HUES48 (cell line): ENCODE measurements around the gene ZNF646.
A peak's percentile ranks its signal among the peaks of the same experiment; 100 is the strongest.

Experiments
- H3K27ac ChIP-seq: one replicate; pipeline ENCODE4 v1.7.0; 2013; ENCODE audit warnings: low read depth, low read length, inconsistent platforms
- H3K27me3 ChIP-seq: 2 replicates; pipeline ENCODE4 v1.6.1; 2013; ENCODE audit warnings: mild to moderate bottlenecking, low read length; ENCODE audit not compliant: control insufficient read depth, insufficient read depth
- H3K36me3 ChIP-seq: 2 replicates; pipeline ENCODE4 v1.6.1; 2013; ENCODE audit warnings: low read length; ENCODE audit not compliant: control insufficient read depth, insufficient read depth
- H3K4me1 ChIP-seq: 2 replicates; pipeline ENCODE4 v1.6.1; 2013; ENCODE audit warnings: mild to moderate bottlenecking, low read length; ENCODE audit not compliant: control insufficient read depth, insufficient read depth
- H3K4me3 ChIP-seq: 2 replicates; pipeline ENCODE4 v1.5.1; 2013; ENCODE audit warnings: mild to moderate bottlenecking, low read depth, low read length
- H3K9ac ChIP-seq: 2 replicates; pipeline ENCODE4 v1.6.1; 2013; ENCODE audit warnings: mild to moderate bottlenecking, low read depth, low read length, moderate library complexity
- H3K9me3 ChIP-seq: 2 replicates; pipeline ENCODE4 v1.6.1; 2013; ENCODE audit warnings: low read length; ENCODE audit not compliant: control insufficient read depth, insufficient read depth

ZNF646 gene

GRCh38 chr16:31079342-31079944 is 5.2 kb downstream of the ZNF646 start:
- Histone ChIP-seq H3K27ac (no peak overlapping the region), H3K36me3 (peaks cover 65% of the 10 kb centered on the region), H3K9ac (no peak overlapping the region), H3K9me3 (no peaks in the 10 kb centered on the region), H3K4me3 (no peak overlapping the region), H3K4me1 (no peaks in the 10 kb centered on the region), H3K27me3 (no peaks in the 10 kb centered on the region)

GRCh38 chr16:31080035-31080629 is 5.9 kb downstream of the ZNF646 start:
- Histone ChIP-seq H3K4me1 (no peaks in the 10 kb centered on the region), H3K27me3 (no peaks in the 10 kb centered on the region), H3K9ac (no peak overlapping the region), H3K4me3 (no peak overlapping the region), H3K27ac (no peak overlapping the region), H3K9me3 (no peaks in the 10 kb centered on the region), H3K36me3 (peaks cover 69% of the 10 kb centered on the region)

GRCh38 chr16:31080756-31081419 is 6.7 kb downstream of the ZNF646 start:
- peaks cover 67% of the 10 kb centered on the region for H3K36me3 ChIP-seq
- H3K9me3 ChIP-seq = no peaks in the 10 kb centered on the region
- H3K4me3 ChIP-seq = no peak overlapping the region
- no peak overlapping the region for H3K27ac ChIP-seq
- H3K4me1 ChIP-seq = no peaks in the 10 kb centered on the region
- H3K27me3 ChIP-seq = no peaks in the 10 kb centered on the region
- H3K9ac ChIP-seq = no peak overlapping the region

GRCh38 chr16:31081428-31082351 is 7.5 kb downstream of the ZNF646 start:
- Histone ChIP-seq H3K36me3 (peaks cover 59% of the 10 kb centered on the region), H3K9ac (no peak overlapping the region), H3K4me1 (no peaks in the 10 kb centered on the region), H3K4me3 (no peak overlapping the region), H3K27ac (no peak overlapping the region), H3K27me3 (no peaks in the 10 kb centered on the region), H3K9me3 (no peaks in the 10 kb centered on the region)

DNA sequence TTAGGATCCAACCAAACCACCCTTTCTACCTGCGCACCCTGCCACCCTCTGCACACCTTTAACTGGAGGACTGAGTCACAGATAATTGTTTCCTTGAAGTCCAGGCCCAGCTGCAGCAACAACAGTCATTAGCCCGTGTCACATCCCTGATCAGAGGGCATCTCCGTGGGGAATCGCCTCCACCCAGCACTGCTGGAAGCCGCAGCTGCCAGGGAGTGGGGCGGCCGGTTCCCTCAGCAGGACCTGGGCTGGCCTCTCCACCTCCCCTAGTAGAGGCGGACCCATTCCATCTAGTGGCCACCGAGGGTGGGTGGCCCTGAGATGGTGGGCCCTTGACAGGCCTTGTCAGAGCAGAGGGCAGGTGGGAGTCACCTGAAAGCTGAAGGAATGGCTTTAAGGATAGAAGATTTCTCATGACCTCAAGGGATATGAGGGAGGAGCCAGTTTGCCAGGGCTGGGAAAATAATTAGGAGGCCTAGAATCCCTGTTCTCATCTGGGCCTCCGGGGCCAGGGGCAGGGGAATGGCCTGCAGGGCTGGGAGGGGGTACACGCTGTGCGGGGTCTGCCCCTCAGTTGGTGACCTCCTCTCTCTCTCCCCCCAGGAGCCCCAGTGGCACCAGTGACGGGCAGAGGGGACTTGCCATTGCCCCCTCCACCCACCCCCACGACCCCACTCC is 8.3 kb downstream of the ZNF646 start:
- Histone ChIP-seq H3K9ac (no peak overlapping the region), H3K4me1 (no peaks in the 10 kb centered on the region), H3K27ac (no peak overlapping the region), H3K36me3 (peaks cover 50% of the 10 kb centered on the region), H3K9me3 (no peaks in the 10 kb centered on the region), H3K27me3 (no peaks in the 10 kb centered on the region), H3K4me3 (no peak overlapping the region)

- H3K4me1 ChIP-seq = no peaks in the 10 kb centered on the region
- no peaks in the 10 kb centered on the region for H3K9me3 ChIP-seq
- no peaks in the 10 kb centered on the region for H3K27me3 ChIP-seq
- no peak overlapping the region for H3K27ac ChIP-seq
- no peak overlapping the region for H3K9ac ChIP-seq
- peaks cover 45% of the 10 kb centered on the region for H3K36me3 ChIP-seq
- H3K4me3 ChIP-seq = no peak overlapping the region
These were observed 8.9 kb downstream of the ZNF646 start for GRCh38 chr16:31083081-31083480.

DNA sequence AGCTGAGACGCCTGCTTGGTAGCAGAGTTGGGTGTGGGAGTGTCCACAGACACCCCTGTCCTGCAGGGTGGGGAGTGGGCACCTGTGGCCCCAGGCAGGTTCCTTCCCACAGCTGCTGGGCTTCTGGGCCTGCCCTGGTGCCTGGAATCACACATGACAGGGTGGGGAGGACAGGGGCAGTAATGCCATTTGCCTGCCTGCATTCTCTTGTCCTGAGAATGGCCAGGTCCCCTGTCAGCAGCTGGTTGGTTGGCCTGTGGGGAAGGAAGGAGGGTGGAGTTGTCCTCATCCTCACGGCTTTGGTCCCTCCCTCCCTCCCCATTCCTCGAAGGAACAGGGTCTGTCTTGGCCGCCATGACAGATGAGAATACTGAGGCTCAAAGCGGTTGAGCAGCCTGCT is 9.3 kb downstream of the ZNF646 start:
- Histone ChIP-seq H3K9me3 (no peaks in the 10 kb centered on the region), H3K4me1 (no peaks in the 10 kb centered on the region), H3K4me3 (no peak overlapping the region), H3K27me3 (no peaks in the 10 kb centered on the region), H3K27ac (no peak overlapping the region), H3K9ac (no peak overlapping the region), H3K36me3 (peaks cover 40% of the 10 kb centered on the region)

GRCh38 chr16:31083981-31084380 is 9.8 kb downstream of the ZNF646 start:
- no peaks in the 10 kb centered on the region for H3K27me3 ChIP-seq
- H3K4me1 ChIP-seq = no peaks in the 10 kb centered on the region
- no peaks in the 10 kb centered on the region for H3K9me3 ChIP-seq
- peaks cover 39% of the 10 kb centered on the region for H3K36me3 ChIP-seq
- no peak overlapping the region for H3K27ac ChIP-seq
- no peak overlapping the region for H3K4me3 ChIP-seq
- no peak overlapping the region for H3K9ac ChIP-seq

DNA sequence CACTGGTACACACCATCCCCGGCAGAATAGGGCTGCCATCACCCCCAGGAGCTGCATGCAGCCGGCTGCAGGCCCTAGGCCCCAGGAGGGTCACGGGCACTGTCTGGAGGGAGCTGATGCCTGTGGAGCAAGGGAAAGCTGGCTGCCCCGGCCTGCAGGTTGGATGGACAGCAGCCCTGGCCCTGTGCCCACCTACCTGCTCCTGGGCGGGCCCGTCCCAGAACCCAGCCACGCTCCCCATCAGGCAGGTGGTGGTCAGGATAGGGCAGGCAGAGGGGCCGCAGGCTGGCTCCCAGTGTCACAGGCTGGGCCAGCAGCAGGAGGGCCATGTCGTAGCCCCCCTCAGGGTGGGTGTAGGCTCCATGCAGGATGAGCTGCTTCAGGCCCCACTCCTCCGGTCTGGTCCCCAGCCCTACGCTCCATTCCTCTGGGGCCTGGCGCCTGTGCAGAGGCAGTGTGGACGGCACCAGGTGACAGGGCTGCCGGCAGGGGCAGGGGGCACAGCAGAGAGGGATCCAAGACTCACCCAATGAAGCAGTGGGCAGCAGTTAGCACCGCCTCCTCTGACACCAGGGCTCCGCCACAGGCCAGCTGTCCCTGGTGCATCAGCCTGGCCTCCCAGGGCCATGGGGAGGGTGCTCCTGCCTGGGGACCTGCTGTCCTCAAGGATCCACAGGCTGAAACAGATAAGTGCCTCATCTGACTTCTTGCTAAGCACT is 10.5 kb downstream of the ZNF646 start:
- no peaks in the 10 kb centered on the region for H3K4me1 ChIP-seq
- H3K9ac ChIP-seq = no peak overlapping the region
- H3K36me3 ChIP-seq = peaks cover 36% of the 10 kb centered on the region
- H3K27me3 ChIP-seq = no peaks in the 10 kb centered on the region
- H3K4me3 ChIP-seq = no peak overlapping the region
- H3K27ac ChIP-seq = no peak overlapping the region
- no peaks in the 10 kb centered on the region for H3K9me3 ChIP-seq

DNA sequence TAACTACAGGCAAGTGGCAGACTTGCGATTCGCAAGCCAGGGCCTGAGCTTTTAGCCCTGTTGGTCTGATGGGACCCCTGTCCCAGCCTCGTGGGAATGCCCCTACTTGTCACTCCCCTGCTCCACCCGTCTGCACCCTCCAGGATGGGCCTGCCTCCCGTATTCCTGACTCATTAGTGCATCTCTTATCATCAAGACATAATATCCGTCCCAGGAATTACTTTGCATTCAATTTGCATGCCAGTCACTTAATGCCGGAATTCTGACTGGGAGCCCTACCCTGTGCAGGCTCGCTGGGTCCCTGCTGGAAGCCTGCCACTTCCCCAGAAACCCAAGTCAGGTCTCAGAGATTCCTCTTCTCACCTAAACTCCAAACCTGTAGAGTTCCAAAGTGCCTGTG is 11.2 kb downstream of the ZNF646 start:
- H3K9ac ChIP-seq = no peak overlapping the region
- H3K27ac ChIP-seq = peak overlapping the region; percentile 11
- no peaks in the 10 kb centered on the region for H3K4me1 ChIP-seq
- peaks cover 34% of the 10 kb centered on the region for H3K36me3 ChIP-seq
- no peak overlapping the region for H3K4me3 ChIP-seq
- H3K9me3 ChIP-seq = no peaks in the 10 kb centered on the region
- H3K27me3 ChIP-seq = no peaks in the 10 kb centered on the region
